Cardiac muscle cell (in vitro differentiated cells and primary cell): Measurements from ENCODE around the gene PAM. TPM values are rescaled to one million over a fixed set of nuclear protein-coding genes. Genes with fewer than 3 reads are reported as not detected.

ENCODE experiments used
- DNase-seq, 2 donors: peaks; one replicate each; pipeline versions ENCODE4 v3.0.0 to v3.0.0-alpha.2; 2010 to 2017; ENCODE audit warnings: low read depth in 1 of 2, low spot score in 1 of 2
- H3K27ac ChIP-seq: fragments of 200-600 bp; sonication (generic); 2 replicates; pipeline ENCODE4 v1.5.1; 2016
- H3K27me3 ChIP-seq: fragments of 200-600 bp; sonication (generic); 2 replicates; pipeline ENCODE4 v1.6.0; 2016; ENCODE audit warnings: control low read depth
- H3K36me3 ChIP-seq: fragments of 200-600 bp; sonication (generic); 2 replicates; pipeline ENCODE4 v1.5.1; 2016; ENCODE audit warnings: control low read depth
- H3K4me1 ChIP-seq: fragments of 200-600 bp; sonication (generic); 2 replicates; pipeline ENCODE4 v1.8.1; 2017; ENCODE audit warnings: low read depth, mild to moderate bottlenecking, mixed run types
- H3K4me3 ChIP-seq: fragments of 200-600 bp; sonication (generic); 2 replicates; pipeline ENCODE4 v1.5.1; 2016; ENCODE audit warnings: mild to moderate bottlenecking
- H3K9me3 ChIP-seq: fragments of 200-600 bp; sonication (generic); 2 replicates; pipeline ENCODE4 v1.5.1; 2017; ENCODE audit warnings: low read depth, mild to moderate bottlenecking, control low read depth
- CTCF ChIP-seq: IDR thresholded peaks from 2 replicates; pipeline ENCODE4 v1.5.1; 2012; ENCODE audit warnings: low read depth, mild to moderate bottlenecking, low read length
- polyA plus RNA-seq: library from polyadenylated mRNA; unstranded; fragments of >200 nt; fragmentation: Nextera tagmentation; extraction: Ambion mirVana; gene quantifications from 2 replicates; pipeline ENCODE4 v1.2.1, GENCODE V29; 2016
- total RNA-seq: library from RNA; depleted of rRNA; stranded (reverse); fragments of >200 nt; gene quantifications from 2 replicates; pipeline ENCODE4 v1.2.3, GENCODE V29; 2016

PAM gene
- total and polyA plus RNA-seq, 2 experiments from 2014 or later = 375 to 392 TPM

- Histone ChIP-seq H3K27ac (no peak overlapping the region), H3K36me3 (no peaks in the 10 kb centered on the region), H3K4me3 (no peak overlapping the region), H3K9me3 (no peaks in the 10 kb centered on the region), H3K4me1 (peaks cover 9% of the 10 kb centered on the region), H3K27me3 (no peaks in the 10 kb centered on the region)
- DNase-seq = peak in 1 of 2 donors; percentile 21
- no peak for TF ChIP-seq CTCF
Measured at GRCh38 chr5:102760815-102761214, 5.7 kb downstream of the PAM start.

GRCh38 chr5:102762095-102762534, 7.0 kb downstream of the PAM start:
- Histone ChIP-seq H3K27ac (no peak overlapping the region), H3K9me3 (no peaks in the 10 kb centered on the region), H3K27me3 (no peaks in the 10 kb centered on the region), H3K36me3 (no peaks in the 10 kb centered on the region), H3K4me1 (peaks cover 3% of the 10 kb centered on the region), H3K4me3 (no peak overlapping the region)
- TF ChIP-seq CTCF = no peak
- DNase-seq = peak in 1 of 2 donors; percentile 30

- Histone ChIP-seq H3K27ac (no peak overlapping the region), H3K36me3 (no peaks in the 10 kb centered on the region), H3K4me3 (no peak overlapping the region), H3K27me3 (no peaks in the 10 kb centered on the region), H3K9me3 (no peaks in the 10 kb centered on the region), H3K4me1 (peaks cover 3% of the 10 kb centered on the region)
- DNase-seq = no peak
- no peak for TF ChIP-seq CTCF
Measured at GRCh38 chr5:102762562-102763227, 7.6 kb downstream of the PAM start.

- no peak for DNase-seq
- H3K4me1 ChIP-seq = peaks cover 3% of the 10 kb centered on the region
- no peak overlapping the region for H3K4me3 ChIP-seq
- no peaks in the 10 kb centered on the region for H3K27me3 ChIP-seq
- TF ChIP-seq CTCF = no peak
- H3K36me3 ChIP-seq = no peaks in the 10 kb centered on the region
- no peaks in the 10 kb centered on the region for H3K9me3 ChIP-seq
- no peak overlapping the region for H3K27ac ChIP-seq
Measured at GRCh38 chr5:102763734-102764133, 8.6 kb downstream of the PAM start.

- Histone ChIP-seq H3K36me3 (no peaks in the 10 kb centered on the region), H3K27me3 (no peaks in the 10 kb centered on the region), H3K4me1 (peaks cover 3% of the 10 kb centered on the region), H3K9me3 (no peaks in the 10 kb centered on the region), H3K27ac (no peak overlapping the region), H3K4me3 (no peak overlapping the region)
- no peak for DNase-seq
- no peak for TF ChIP-seq CTCF
Measured at GRCh38 chr5:102764381-102765004, 9.4 kb downstream of the PAM start.
